Activated T-cell treated with anti-CD3 and anti-CD28 coated beads, Interleukin-2, amount 50 U/mL, for 48 hours (primary cell): ENCODE results near the gene NMRAL1.

Experiments
- DNase-seq, 2 experiments: peaks; one replicate each; pipeline ENCODE4 v3.0.0-alpha.2; 2020

Gene NMRAL1

DNA sequence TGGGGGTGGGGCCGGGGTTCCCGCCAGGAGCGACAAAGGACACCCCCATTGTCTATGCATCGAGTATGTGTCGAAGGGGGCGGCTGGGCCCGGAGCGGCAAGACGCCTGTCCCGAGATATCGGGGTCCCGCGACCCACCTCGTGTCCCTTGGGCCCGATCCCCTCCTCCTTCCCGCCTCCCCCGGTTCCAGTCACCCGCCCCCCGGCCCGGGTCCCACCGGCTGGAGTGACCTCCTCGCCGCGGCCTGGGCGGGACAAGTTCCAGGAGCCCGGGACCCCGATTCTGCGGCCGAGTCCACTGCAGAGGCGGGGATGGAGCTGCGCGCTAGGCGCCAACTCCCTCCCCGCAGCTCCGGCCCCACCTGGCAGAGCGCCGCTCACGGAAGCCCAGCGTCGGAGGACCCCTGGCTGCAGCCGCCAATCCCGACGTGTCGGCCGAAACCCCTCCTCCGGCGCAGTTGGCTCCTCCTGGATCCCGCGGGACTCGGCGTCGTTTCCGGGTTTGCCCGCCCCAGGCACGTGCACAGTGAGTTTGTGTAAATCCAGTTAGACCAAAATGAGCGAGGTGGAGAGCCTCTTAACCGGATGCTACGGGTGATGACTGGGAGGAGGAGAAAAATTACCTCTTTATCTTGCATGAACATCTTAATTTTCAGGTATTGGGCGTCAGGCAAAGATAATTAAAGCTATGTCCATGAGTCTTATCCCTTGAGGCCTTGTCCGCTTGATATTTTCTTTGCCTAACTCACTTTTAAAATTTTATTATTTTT lies at the start of gene NMRAL1:
TSS of gene NMRAL1 (minus strand) at position 434 of the 770 bp plus-strand sequence. CDS start 493 bp downstream, outside the sequence.
- DNase-seq = peak; percentile 93 to 95

DNA sequence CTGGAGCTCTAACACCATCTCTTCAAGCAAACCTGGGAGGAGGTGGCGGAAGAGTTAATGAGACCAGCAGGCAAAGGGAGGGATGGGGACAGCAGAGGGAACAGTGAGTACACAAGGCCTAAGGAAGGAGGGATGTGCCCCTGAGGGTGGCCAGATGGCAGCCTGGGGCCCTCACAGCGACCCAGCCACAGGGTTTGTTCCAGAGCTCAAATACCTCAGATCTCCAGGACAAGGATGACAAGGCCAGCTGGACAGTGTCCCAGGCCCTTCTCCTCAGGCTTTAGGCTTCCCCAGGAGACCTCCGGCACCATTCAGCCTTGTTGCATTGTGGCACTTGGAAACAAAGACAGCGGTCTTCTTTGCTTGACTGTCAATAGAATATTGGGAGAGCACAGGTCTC lies 49.3 kb upstream of the NMRAL1 start:
- no peak for DNase-seq

DNA sequence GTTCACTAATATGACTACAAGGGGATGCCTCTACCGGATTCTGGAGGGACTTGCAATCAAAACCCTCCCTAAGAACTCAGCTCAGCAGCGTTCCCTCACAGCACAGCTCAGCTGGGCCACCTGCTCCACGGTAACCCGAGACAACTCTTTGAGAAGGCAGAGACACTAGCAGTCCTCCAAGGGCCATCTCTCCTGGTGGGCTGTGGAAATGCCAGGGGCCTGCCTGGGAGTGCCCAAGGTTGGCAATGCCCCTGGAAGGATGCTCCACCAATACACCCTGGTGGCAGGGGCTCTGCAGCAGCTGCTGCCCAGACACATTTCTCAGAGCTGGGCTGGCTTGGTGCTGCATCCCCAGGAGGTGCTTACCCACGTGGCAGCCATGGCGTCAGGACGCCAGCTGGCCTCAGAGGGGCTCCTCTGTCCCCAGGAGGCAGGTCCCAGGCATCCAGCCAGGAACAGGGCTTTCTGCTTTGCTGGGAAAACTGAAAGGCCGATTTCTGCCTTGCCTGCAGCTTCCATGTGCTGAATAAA lies 47.7 kb upstream of the NMRAL1 start:
- no peak for DNase-seq

DNA sequence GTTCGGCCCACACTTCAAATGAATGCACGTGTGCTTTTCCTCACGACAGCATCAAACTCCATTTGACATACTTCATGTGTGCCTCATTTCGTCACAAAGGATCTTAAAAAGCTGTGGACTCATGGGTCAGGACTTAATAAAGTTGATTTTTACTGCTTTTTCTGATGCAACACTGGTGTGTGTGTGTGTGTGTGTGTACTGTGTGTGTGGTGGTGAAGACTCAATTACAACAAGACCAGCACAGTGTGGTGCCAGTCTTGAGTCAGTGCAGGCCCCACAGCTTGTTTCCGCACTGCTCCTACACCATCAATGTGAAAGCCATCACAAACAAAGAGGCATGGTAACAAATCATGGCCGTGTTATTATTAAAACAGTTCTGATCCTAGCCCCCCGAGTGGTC lies 46.5 kb upstream of the NMRAL1 start:
- no peak for DNase-seq

DNA sequence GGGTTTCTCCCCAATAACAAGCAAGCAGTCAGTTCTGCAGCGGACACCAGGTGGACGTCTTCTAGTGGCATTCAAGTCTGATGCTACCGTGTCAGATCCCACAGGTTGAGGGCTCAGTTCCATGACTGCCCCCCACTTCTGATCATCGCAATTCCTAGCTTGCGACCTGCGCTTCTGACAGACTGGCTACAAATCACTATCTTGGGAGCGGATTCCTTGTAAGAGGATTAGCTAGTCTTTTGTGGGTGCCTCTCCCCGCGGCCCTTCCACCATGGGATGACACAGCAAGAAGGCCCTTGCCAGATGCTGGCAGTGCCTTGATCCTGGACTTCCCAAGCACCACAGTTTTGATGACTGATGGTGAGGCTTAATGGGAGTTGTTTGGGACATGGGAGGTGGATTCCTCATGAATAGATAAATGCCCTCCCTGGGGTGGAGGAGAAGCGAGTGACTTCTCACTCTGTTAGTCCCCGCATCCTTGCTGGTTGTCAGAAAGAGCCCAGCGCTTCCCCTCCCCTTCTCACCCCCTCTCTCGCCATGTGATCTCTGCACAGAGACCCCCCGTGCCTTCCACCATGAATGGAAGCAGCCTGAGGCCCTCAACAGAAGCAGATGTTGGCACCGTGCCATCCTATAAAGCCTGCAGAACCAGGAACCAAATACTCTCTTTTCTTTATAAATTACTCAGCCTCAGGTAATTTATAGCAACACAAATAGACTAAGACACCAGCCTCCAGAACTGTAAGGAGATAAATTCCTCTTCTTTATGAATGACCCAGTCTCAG lies 45.0 kb upstream of the NMRAL1 start:
- DNase-seq = no peak

DNA sequence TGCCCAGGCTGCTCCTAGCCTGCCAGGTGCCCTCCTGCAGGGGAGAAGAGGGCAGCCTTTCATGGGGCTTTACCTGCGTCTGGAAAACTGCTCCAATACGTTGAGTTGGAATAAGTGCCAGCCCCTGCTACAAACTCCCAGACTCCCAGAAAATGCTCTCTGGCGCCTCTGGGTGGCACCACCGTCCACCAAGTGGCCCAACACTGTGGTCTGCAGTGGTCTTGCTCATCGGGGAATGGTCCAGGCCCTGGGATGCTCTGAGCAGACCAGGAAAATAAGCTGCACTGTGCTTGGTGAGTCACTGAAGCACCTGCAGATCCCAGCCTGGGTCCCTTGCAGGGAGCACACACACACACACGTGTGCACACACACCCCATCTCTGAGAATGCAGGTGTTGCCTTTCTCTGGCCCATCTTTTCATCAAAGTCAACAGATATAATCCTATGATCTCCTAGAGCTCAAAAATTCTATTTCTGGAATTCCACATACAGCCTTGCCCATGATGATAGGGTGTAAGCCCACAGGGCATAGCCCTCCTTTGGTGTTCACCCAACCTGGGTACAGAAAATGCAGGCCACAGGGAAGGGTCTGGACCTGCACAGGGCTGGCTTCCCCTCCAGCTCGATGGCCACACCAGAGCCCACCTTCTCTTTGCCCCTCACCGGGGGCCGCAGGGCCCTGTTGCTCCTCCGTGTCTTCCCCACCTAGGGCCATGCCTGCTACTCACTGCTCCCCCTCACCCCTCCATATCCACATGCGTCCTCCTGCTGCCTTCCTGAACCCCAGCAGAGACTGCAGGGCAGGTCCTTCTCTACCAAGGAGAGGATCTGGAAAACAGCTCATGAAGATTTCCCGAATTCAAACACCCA lies 43.6 kb upstream of the NMRAL1 start:
- DNase-seq = peak in 1 of 2 experiments; percentile 41

DNA sequence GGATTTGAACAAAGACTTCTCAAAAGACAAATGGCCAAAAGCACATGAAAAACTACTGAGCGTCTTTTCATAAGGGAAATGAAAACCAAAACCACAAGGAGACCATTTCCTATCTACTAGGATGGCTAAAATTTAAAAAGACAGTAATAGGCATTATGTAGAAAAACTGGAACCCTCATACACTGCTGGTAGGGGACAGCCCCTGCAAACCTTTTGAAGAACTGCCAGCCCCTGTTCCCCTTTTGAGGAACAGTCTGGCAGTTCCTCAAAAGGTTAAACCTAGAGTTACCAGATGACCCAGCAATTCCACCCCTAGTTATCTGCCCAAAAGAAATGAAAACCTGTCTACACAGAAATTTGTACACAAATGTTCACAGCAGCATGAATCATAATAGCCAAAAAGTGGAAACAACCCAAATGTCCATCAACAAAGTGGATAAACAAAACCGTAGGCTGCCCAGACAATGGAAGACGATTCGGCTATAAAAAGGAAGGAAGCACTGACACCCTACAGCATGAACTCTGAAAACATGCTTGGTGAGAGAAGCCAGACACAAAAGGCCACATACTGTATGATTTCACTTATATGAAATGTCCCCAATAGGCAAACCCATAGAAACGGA lies 41.3 kb upstream of the NMRAL1 start:
- no peak for DNase-seq

DNA sequence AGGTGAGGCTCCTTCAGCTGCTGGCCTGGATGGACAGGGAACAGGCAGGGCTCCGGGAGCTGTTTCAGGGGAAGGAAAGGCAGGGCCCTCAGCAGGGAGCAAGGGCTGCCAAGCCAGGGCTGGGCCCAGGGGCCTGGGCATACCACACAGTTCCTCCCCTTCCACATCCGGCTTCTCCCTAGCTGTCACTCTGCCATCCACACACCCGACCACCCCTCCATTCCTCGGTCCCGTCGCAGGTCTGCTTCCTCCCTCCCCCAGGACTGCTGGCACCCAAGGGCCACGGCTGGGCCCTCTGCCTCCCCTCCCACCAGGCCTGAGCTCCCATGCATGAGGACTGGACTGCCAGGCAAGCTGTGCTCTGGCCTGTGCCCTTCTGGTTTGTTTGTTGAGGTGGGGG lies 40.2 kb upstream of the NMRAL1 start:
- no peak for DNase-seq

DNA sequence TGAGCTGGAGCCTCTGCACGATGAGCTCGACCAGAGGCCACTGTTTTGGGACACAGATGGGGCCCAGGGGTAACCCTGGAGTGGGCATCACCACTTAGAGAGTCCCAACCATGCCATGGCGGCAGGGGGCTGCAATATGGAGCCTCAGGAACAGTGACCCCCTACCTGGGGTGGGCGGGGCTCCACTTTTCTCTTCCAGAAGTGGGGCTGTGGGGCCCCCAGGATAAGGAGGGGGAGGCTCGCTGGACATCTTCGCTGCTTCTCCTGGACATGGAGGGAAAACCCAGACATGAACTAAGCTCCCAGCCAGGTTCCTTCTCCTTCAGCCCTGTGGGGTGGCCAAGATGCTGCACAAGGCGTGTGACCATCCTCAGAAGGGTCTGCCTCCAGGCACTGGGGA lies 39.5 kb upstream of the NMRAL1 start:
- DNase-seq = no peak

DNA sequence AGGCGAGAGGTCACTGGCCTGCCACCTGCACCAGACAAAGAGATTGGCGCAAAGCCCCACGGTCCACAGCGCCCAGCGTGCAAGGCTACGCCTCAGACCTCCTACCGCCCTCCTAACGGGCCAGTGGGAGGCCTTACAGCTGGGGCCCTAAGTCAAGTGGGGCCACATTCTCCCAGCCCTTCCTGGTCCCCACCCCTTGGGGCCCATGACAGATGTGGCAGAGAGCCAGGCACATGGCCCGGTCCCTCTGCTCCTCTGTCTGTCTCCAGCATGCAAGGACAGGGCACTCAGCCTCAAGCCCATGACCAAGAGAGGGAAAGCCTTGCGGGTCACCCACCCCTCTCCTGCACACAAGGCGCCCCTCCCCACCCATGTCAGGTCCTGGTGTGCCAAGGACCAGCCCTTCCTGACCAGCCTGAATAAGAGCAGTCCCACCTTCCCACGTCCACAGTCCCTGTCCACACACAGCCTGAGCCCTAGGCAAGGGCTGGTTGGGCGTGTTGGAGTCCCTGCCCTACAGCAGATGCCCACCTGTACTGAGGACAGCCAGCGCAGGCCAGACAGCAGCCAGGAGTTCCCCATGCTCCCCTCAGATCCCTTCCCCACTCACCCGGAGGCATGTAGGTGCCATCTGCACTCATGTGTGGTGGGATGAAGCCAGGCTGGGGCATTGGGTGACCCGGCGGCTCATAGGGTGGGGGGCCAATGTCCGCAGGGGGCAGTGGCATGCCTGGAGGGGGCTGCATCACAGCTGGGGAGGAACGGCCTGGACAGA lies 38.8 kb upstream of the NMRAL1 start:
- no peak for DNase-seq

DNA sequence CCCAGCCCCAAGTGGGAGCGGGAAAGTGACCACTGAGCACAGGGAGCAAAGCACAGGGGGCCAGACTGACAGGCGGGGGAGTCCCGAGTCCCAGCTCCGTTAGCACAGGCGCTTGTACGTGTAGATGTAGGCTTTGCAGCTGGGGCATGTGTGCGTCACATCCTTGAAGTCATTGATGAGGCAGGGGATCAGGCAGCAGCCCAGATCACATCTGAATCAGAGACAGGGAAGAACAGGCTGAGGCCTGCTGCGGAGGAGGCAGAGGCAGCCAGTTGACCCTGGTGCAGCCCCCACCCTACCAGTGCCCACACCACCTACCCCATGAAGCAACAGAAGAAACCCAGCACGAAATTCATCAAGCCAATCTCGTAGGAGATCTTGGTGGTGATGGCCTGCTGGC lies 38.0 kb upstream of the NMRAL1 start:
- no peak for DNase-seq

DNA sequence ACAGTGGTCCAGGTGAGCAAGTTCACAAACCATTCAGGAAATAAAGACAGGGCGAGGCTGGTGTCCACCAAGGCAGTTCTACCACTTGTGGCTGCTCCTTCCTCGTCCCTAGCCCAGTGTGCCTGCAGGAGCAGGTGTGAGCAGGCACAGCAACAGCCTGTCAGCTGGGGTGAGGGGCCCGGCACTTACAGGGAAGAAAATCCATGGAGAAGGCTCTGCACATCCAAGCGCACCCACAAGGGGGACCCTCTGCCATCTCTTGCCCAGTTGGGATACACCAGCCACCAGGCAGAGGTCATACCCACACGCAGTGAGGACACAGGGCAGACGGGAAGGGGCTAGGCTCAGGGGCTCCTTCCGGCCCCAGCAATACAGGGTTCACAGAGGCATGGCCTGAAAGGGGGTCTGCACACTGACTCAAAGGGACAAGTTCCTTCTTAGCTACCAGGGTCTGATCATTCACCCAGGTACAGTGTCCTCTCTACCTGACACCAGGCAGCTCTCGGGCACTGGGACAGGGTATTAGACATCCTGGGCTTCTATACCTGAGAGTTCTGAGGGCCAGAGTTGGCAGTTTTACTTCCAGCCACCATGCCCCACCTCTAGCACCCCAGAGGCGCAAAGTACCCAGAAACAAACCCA lies 37.1 kb upstream of the NMRAL1 start:
- peak in 1 of 2 experiments; percentile 50 for DNase-seq

DNA sequence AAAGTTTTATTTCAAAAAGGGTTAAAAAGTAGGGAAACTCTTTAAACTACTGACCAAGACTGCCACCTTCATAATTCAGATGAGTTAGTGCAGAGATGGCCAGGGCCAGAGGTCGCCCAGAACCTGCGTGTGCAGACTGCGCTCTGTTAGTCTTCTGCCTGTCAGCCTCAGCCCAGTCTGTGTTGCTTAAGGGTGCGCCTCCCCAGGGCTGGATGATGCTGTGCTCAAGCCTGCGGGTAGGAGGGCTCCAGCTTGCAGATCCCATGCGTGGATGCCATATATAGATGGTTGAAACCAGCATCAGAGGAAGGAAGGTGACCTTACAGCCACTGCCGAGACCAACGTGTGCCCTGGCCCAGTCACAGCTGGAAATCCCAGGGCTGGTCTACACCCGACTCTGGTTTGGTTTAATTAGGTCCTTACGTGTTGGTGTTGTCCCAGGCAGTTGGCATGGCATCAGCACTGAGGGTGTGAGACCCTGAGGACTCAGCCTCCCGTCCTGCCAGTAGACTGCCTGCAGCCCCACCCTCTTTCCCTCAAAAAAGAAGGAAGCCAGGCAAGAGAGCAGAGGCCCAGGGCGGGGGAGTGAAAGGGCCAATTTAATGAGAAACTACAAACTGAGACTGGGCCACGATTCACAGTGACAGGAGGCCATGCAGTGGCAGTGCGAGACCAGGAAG lies 36.5 kb upstream of the NMRAL1 start:
- no peak for DNase-seq

DNA sequence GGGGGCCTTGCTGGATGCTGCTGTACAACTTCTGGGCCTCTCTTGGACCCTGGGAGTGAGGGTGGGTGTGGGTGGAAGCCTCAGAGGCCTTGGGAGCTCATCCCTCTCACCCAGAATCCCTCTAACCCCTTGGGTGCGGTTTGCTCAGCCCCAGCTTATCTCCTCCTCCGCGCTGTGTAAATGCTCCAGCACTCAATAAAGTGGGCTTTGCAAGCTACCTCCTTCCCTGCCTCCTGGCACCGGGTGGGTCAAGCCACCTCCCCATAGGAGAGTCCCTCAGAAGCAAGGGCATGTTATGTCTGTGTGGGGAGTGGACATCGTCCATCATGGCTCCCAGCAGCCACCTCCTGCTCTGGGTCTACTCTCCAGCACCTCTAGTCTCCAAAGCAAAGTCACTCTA lies 35.7 kb upstream of the NMRAL1 start:
- DNase-seq = no peak

DNA sequence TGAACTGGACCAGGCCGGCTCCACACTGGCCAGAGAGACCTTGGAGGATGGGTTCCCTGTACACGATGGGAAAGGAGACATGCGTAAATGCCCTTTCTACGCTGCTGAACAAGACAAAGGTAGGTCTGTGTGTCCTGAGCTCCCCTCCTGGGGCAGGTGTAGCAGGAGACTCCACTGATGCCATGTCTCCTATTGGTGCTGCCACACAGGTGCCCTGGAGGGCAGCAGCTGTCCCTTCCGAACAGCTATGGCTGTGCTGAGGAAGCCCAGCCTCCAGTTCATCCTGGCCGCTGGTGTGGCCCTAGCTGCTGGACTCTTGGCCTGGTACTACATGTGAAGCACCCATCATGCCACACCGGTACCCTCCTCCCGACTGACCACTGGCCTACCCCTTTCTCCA lies 35.0 kb upstream of the NMRAL1 start:
- DNase-seq = no peak

DNA sequence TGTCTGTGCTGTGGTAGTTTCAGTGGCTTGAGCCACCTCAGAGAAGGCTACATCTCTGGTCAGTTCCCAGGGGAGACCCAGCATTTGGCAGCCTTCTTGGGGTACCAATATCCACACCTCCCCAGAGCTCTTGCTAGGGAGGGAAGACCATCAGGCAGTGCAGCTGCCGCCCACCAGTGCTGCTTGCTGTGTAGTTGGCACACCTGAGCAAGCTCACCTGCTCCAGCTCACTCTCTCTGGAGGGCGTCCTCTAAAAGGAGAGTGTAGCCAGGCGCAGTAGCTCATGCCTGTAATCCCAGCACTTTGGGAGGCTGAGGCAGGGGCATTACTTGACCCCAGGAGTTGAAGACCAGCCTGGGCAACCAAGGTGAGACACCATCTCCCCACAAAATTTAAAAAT lies 34.4 kb upstream of the NMRAL1 start:
- no peak for DNase-seq

DNA sequence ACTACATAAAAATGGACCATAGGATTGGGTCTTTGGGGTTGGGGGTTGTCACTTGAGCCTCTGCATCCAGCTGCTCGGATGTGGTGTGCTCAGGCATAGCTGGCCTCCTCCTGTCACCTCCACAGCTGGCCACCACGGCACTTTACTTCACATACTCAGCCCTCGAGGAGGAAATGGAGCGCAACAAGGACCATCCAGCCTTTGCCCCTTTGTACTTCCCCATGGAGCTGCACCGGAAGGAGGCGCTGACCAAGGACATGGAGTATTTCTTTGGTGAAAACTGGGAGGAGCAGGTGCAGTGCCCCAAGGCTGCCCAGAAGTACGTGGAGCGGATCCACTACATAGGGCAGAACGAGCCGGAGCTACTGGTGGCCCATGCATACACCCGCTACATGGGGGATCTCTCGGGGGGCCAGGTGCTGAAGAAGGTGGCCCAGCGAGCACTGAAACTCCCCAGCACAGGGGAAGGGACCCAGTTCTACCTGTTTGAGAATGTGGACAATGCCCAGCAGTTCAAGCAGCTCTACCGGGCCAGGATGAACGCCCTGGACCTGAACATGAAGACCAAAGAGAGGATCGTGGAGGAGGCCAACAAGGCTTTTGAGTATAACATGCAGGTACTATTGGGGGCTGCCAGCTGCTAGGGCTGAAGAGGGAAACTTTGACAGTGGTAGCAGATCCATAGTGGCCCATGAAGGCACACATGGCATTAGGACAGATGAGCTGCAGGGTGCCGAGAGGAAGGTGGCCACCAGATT lies 33.3 kb upstream of the NMRAL1 start:
- no peak for DNase-seq

DNA sequence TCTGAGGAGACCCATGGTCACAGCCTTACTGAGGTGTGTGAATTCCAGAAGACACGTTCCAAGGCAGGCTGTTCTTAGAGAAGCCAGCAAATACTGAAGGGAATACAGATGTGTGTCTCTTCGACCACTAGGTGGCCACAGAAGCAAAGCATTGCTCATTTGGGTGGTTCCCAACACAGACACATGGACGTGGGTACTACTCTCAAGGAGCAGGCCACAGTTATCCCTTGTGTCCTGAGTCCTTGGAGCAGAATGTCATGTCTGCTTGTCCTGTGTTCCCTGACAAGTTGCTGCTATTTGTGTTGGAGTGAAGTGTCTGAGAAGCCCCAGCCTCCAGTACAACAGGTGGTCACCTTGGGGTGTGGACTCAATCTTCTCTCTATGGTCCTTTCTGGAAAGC lies 32.0 kb upstream of the NMRAL1 start:
- DNase-seq = peak; percentile 66 to 68

DNA sequence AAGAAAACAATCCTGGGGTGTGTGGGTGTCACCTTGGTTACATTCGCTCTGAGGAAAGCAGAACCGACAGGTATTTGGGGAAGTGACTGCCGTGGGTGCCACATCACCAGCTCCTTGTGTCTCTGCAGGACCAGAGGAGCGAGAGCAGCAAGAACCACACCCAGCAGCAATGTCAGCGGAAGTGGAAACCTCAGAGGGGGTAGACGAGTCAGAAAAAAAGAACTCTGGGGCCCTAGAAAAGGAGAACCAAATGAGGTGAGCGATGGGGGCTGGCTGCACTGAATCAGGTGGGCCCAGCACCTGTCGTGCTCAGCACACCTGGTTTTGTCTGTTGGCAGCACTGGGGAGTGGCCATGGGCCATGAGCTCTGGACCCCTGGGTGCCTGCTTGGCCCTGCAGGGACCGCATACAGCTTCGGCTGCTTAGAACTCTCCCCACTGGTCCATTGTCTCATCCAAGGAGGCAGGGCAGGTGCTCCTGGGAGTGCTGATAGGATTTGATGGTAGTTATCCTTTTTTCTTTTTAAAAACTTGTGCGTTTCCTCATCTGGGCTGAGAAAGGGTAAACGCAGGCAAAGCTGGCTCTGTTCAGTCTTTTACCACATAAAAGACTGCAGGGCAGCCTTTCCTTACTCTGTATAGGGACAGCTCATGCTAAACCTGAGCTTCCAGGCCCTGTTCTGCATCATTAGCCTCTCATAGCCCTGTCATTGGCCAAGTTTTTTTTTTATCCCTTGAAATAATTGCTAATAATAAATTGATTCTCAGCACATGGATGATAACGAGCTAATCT lies 31.1 kb upstream of the NMRAL1 start:
- DNase-seq = peak; percentile 72 to 77
